K562 (cell line): ENCODE data around the gene IL10. TPM values are rescaled to one million over a fixed set of nuclear protein-coding genes. Genes with fewer than 3 reads are reported as not detected.

Source experiments
- ATAC-seq: fragments of 200-7000 bp; cut with Tn5 transposase; 3 replicates; pipeline ENCODE4 v1.9.1; 2020; ENCODE audit warnings: moderate library complexity
- BruUV-seq: library from RNA; stranded (reverse); fragments of 400-500 nt; replicated peaks from 2 replicates; lab custom pipeline; 2021; lab: Mats Ljungman, UMichigan
- CTCF ChIA-PET: fragments of 300-600 bp; formaldehyde crosslinking; extraction: SDS; loops from one replicate; lab custom pipeline; 2021; ENCODE audit warnings: low intra/inter-chr PET ratio; lab: Yijun Ruan, JAX
- POLR2A ChIA-PET: fragments of 300-600, 350-650 bp; sonication (Branson Sonifier 250); formaldehyde crosslinking; extraction: SDS; loops from one replicate; lab custom pipeline; 2021; ENCODE audit warnings: antibody characterized with exemption, inconsistent platforms; lab: Yijun Ruan, JAX
- DNase-seq, 4 experiments: peaks; one replicate each; pipeline versions ENCODE4 v3.0.0 to v3.0.0-alpha.2; 2011 to 2018; ENCODE audit warnings: low spot score in 3 of 4, mixed read lengths in 3 of 4; ENCODE audit errors: extremely low read depth in 1 of 4
- FAIRE-seq: peaks from 2 replicates; lab custom pipeline; 2011; peaks lifted over from hg19 to GRCh38; lab: Jason Lieb, UNC
- H2AFZ ChIP-seq: 2 replicates; pipeline ENCODE4 v1.6.0; 2011; ENCODE audit warnings: low read depth, low read length, control low read depth, inconsistent platforms
- H3K27ac ChIP-seq: fragments of 200-600 bp; 3 replicates; pipeline ENCODE4 v1.8.0; 2011; ENCODE audit warnings: low read depth, mild to moderate bottlenecking, control low read depth, inconsistent platforms, low read length, moderate library complexity, mixed read lengths; ENCODE audit errors: extremely low read depth
- H3K27me3 ChIP-seq, 2 experiments: fragments of 300-600 bp in 1 of 2; 2 replicates in 1 of 2; 3 replicates in 1 of 2; pipeline versions ENCODE4 v1.6.0 to v1.8.0; 2011; ENCODE audit warnings: inconsistent platforms in 2 of 2, low read length in 2 of 2, mild to moderate bottlenecking in 1 of 2, mixed read lengths in 1 of 2, moderate library complexity in 1 of 2; ENCODE audit not compliant: control insufficient read depth in 2 of 2, insufficient read depth in 2 of 2
- H3K36me3 ChIP-seq: fragments of 300-600 bp; 3 replicates; pipeline ENCODE4 v1.8.0; 2011; ENCODE audit warnings: mild to moderate bottlenecking, low read length, inconsistent platforms; ENCODE audit not compliant: control insufficient read depth, insufficient read depth
- H3K4me1 ChIP-seq, 2 experiments: fragments of 200-600 bp in 1 of 2; replicated peaks in 1 of 2; 2 replicates in 1 of 2; 3 replicates in 1 of 2; pipeline versions ENCODE4 v1.5.1 to v1.8.0; 2011; ENCODE audit warnings: inconsistent platforms in 2 of 2, low read length in 2 of 2, mild to moderate bottlenecking in 1 of 2, mixed read lengths in 1 of 2, moderate library complexity in 1 of 2; ENCODE audit not compliant: control insufficient read depth in 2 of 2, insufficient read depth in 2 of 2
- H3K4me2 ChIP-seq: 2 replicates; pipeline ENCODE4 v1.6.1; 2011; ENCODE audit warnings: low read length, control low read depth, inconsistent platforms, mixed read lengths; ENCODE audit not compliant: insufficient read depth
- H3K4me3 ChIP-seq: fragments of 200-600 bp; sonication (generic), shearing (Covaris generic); 2 replicates; pipeline ENCODE4 v1.5.1; 2016; ENCODE audit warnings: control low read depth, inconsistent platforms
- H3K79me2 ChIP-seq: fragments of 200-600 bp; 3 replicates; pipeline ENCODE4 v1.8.0; 2011; ENCODE audit warnings: low read length, inconsistent platforms; ENCODE audit not compliant: control insufficient read depth, insufficient read depth
- H3K9ac ChIP-seq, 2 experiments: 2 replicates each; pipeline versions ENCODE4 v1.6.0 to v1.6.1; 2011; ENCODE audit warnings: low read depth in 2 of 2, low read length in 2 of 2, control low read depth in 1 of 2, inconsistent platforms in 1 of 2, mild to moderate bottlenecking in 1 of 2, mixed read lengths in 1 of 2; ENCODE audit not compliant: insufficient read depth in 1 of 2
- H3K9me1 ChIP-seq: one replicate; pipeline ENCODE4 v1.6.0; 2011; ENCODE audit warnings: inconsistent platforms, mild to moderate bottlenecking, low read length, moderate library complexity; ENCODE audit not compliant: control insufficient read depth, insufficient read depth
- H3K9me3 ChIP-seq: replicated peaks from 2 replicates; pipeline ENCODE4 v1.5.1; 2011; ENCODE audit warnings: low read depth, low read length, inconsistent platforms; ENCODE audit not compliant: control insufficient read depth, insufficient read depth
- H4K20me1 ChIP-seq: replicated peaks from 2 replicates; pipeline ENCODE4 v1.6.1; 2011; ENCODE audit warnings: low read length, inconsistent platforms, mixed read lengths; ENCODE audit not compliant: control insufficient read depth, insufficient read depth
- ATF7 ChIP-seq: fragments of 450-650 bp; IDR thresholded peaks from 2 replicates; pipeline ENCODE4 v1.7.1; 2014; ENCODE audit warnings: mild to moderate bottlenecking, moderate library complexity
- ETV5 ChIP-seq: sonication (generic); formaldehyde crosslinking; IDR thresholded peaks from 2 replicates; pipeline ENCODE4 v1.4.0; 2020; ENCODE audit warnings: low read depth, mild to moderate bottlenecking, missing genetic modification reagents
- REST ChIP-seq, 2 experiments: fragments of 450-650 bp; formaldehyde crosslinking in 1 of 2; IDR thresholded peaks; 2 replicates each; pipeline versions ENCODE4 v1.4.0 to v1.6.1; 2014 to 2020; ENCODE audit warnings: mild to moderate bottlenecking in 2 of 2, borderline replicate concordance in 1 of 2, low read depth in 1 of 2
- ZNF407 ChIP-seq: fragments of 450-650 bp; IDR thresholded peaks from 2 replicates; pipeline ENCODE4 v1.6.1; 2016; ENCODE audit warnings: low read depth
- WGBS: fragments of 100-300 bp; shearing (Covaris generic); methylation state at CpG from one replicate; pipeline ENCODE4 v1.1.6; 2016; ENCODE audit warnings: low coverage, mixed read lengths; ENCODE audit not compliant: insufficient coverage; ENCODE audit errors: missing lambda C conversion rate; 5-methylcytosine and 5-hydroxymethylcytosine counted together
- in situ Hi-C: fragments of 300-500 bp; cut with MboI; formaldehyde crosslinking; loops from 4 replicates; pipeline ENCODE4 v1.15.0; 2018; ENCODE audit warnings: inconsistent platforms, mixed read lengths
- intact Hi-C: fragments of 100-400 bp; cut with micrococcal nuclease; formaldehyde crosslinking; loops from 2 replicates; pipeline ENCODE4 v1.14.2; 2022
- polyA plus RNA-seq, 8 experiments: library from polyadenylated mRNA; depleted of rRNA in 4 of 8; stranded (reverse) in 5 of 8; unstranded in 3 of 8; fragments of >200 nt; fragmentation: Nextera tagmentation in 2 of 8; fragmentation: Illumina TruSeq in 1 of 8; extraction: Ambion mirVana in 2 of 8; extraction: Trizol in 1 of 8; gene quantifications; 2 replicates each; pipeline versions ENCODE4 v1.2.1 to v1.2.3, GENCODE V29; 2011 to 2014; ENCODE audit warnings: inconsistent platforms in 1 of 8, missing spikeins in 1 of 8
- total RNA-seq, 7 experiments: library from RNA; depleted of rRNA in 6 of 7; stranded (reverse); fragments of >200 nt in 6 of 7; fragmentation: Illumina TruSeq in 2 of 7; extraction: Trizol in 2 of 7; gene quantifications; 2 replicates each; pipeline versions ENCODE4 v1.2.1 to v1.2.3, GENCODE V29; 2011 to 2021; ENCODE audit warnings: low replicate concordance in 1 of 7

Gene IL10
- total and polyA plus RNA-seq, 9 of the 15 experiments (the other 6 are each of a cell fraction or from before 2014, with no cell fraction given), result 0.29 TPM; not detected in 8

GRCh38 chr1:206801467-206801866, 29.2 kb upstream of the IL10 start:
- 0% methylated on average over 1 of the region's 1 CpG for WGBS
- Histone ChIP-seq H3K4me1 (no peaks in the 10 kb centered on the region; a peak in 1 of 5 replicates), H3K9me3 (no peaks in the 10 kb centered on the region), H3K79me2 (no peaks in the 10 kb centered on the region), H3K4me2 (no peak overlapping the region), H4K20me1 (0 out of 2 replicates have a peak, but pooled peaks cover 5% of the 10 kb centered on the region), H3K36me3 (no peaks in the 10 kb centered on the region), H3K9me1 (peaks cover 3% of the 10 kb centered on the region), H3K9ac (no peak overlapping the region), H3K4me3 (no peak overlapping the region), H3K27ac (no peak overlapping the region), H3K27me3 (peaks cover 13 to 33% of the 10 kb centered on the region in 2 experiments), H2AFZ (no peak overlapping the region)
- intact Hi-C loops (loop anchor here (2.0 to 10.0 kb wide), 2 partner anchors 167 to 307 kb away; partner anchors contain the start of gene DYRK3), in situ Hi-C loops (loop anchor here (5.0 kb wide), 1 partner anchor 64 kb away; no protein-coding TSS in a partner anchor)
- DNase-seq, result peak in 1 of 4 experiments; percentile 36
- no TSS peak for BruUV-seq
- no peak for FAIRE-seq
- CTCF ChIA-PET, result no interaction called here
- POLR2A ChIA-PET, result no interaction called here
- peak; percentile 41; the same call in 2 of the 3 replicates for ATAC-seq
- TF ChIP-seq ATF7, result no peak
- TF ChIP-seq REST (IDR thresholded peaks at IDR 0.05; ENCODE audit: borderline replicate concordance), result peak; percentile 43; the same call in 1 of the 2 replicates
- no peak for TF ChIP-seq REST (CRISPR knock-in tag; IDR thresholded peaks at IDR 0.05; ENCODE audit: low read depth)
- TF ChIP-seq ZNF407, result no peak
- peak; percentile 35; the same call in 1 of the 2 replicates for TF ChIP-seq ETV5 (CRISPR knock-in tag)
